ENCODE results near the gene CDK17.

Gene CDK17

DNA sequence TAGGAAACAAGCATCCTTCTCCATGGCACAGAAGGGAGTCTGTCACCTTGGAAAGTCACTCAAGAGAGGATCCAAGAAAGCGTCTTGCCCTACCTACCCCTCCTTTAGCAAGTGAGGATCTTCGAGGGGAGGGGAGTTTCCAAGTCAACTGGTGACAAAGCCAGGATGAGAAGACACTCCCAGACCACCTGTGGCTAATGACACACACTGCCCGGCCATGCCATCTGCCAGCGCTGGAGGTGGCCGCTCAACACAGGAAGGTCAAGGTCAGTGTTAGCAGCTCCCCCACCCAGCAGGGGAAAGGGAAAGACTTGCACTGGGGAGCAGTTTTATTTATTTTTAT, 164.8 kb downstream of the CDK17 start:
- DNase-seq = no peak

DNA sequence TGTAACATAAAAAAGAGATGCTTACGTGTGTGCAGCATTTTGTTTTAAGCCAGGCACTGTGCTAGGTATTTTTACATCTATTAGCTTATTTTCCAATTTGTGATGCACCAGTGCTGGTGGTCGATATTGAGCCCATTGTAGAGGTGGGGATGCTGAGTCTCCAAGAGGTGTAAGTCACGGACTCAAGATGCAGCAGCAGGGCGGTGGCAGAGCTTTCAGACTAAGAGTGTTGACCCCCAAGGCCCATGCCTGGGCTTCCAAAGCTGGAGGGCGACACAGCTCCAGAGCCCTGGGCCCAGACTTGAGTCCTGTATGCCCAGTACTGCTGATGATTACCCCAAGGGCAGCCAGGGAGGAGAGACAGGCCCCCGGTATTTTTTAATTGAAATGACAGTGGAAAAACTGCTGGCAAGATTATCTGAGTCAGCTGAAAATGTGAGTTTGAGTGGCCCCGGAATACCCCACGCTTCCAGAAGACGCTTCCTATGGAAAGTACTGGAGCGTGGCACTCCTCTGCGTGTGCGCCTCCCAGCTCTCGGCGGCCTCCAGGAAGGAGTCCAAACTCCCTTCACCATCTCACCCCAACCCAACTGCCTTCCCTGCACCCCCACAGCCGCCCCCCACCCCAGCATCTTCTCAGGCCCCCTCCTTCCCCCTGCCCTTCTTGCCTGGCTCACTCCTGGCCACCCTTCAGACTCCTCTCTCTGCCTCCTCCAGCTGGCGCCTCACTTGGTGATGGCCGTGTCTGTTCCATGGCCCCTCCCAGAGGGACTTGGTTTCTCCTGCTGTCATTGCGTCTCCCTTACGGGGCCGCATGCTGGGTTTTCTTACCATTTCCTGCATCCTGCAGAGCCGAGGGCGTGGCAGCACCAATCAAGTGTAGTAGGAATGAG, 165.4 kb downstream of the CDK17 start:
- no peak for DNase-seq

DNA sequence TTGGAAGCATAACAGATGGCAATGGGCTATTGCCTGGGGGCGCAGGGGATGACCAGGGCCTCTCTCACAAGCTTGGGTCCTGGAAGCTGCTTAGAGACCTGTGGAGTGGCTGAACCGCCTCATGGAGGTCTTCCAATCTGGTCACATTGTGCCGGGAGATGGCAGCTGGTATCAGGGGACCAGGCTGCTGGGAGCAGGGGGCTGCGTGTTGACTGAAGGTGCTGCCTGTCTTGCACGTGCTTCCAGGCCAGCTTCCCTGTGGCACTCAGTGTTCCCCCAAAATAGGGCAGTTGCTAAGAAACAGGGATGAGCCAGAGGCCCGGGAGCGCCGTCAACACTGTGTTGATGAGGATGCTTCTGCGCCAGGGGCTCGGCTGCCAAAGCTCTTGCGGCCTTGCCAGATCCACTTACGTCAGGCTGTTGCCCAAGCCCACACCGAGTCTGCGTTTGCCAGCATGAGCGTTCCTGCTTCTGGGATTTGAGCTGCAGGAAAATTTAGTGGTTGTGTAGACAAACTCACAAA, 166.2 kb downstream of the CDK17 start:
- DNase-seq = no peak

DNA sequence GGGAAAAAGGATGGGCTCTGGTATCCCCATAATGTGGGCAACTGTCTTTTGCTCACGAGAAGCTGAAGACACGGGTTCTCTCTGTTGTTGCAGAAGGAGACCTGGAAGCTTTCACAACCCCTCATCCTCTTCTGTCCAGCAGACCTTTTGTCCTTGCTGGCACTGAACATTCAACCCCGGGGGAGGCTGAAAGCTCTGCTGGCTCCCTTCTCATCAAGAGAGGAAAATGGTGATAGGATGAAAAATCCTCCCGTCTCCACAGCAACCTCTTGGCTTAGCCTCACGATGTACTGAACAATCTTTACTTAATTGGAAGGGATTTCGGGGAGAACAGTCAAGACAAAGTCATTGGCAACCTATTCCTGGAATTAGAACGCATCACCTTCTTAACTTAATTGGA, 167.1 kb downstream of the CDK17 start:
- DNase-seq = no peak

DNA sequence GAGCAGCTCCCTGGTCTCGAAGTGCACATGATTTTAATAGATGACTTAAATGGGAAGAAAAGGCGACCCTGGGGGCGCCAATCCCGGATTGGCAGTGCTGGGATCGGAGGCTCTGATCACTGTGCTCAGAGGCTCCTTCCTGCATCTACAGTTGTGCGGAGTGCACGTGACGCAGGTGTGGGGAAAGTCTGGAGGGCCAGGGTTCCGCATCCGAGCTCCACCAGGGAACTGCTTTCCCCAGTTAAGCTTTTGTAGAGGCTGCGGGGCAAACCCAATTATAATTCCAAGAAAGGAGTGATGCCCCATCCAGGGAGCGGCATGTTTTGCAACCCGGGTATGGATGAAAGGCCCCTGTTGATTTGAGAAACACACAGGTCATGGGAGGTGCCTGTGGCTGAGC, 169.6 kb downstream of the CDK17 start:
- no peak for DNase-seq

DNA sequence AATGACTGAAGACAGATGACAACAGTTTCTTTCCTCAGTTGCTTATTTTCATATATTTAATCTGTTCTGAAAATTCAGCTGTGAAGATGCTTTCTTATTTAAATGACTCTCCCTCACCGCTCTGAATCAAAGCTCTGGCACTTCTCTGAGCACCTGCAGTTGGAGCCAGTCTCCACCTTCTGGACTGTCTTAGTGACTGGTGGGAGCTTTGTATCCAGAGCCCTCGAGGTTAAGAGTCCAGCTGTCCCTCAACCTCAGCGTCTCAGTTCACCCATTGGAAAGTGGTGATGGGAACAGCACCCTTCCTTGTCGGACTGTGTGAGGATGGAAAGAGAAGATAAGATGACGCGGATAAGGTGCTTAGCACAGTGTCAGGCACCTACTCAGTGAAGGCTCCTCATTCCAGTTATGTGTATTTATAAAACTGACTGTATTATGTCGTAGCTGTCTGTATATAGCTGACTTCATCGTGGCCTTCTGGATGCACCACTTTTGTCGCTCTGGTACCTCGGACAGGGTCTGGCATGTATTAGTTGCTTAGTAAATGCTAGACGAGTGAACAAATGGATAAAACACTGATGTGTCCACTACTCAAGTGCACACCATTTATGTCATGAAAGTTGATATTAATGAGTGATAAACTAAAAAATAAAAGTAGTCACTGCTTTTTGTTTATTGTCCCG, 171.5 kb downstream of the CDK17 start:
- DNase-seq = no peak
